AG20443 (cell line): ENCODE measurements around the gene SLA2.
"Not testable (repeated sequence)": the region's sequence is repeated elsewhere in the genome, so short reads cannot be mapped to it uniquely, and the experiment has no call there.

Experiments used
- DNase-seq: peaks from one replicate; pipeline ENCODE4 v3.0.0; 2012; ENCODE audit warnings: low spot score, mixed read lengths

The SLA2 gene

GRCh38 chr20:36645998-36646397 is at the start of gene SLA2:
TSS of gene SLA2 (minus strand) at chr20:36646196. CDS start at chr20:36641335, 4,861 bp downstream.
- DNase-seq = no peak

- not testable (repeated sequence) for DNase-seq
These were observed 49.5 kb upstream of the SLA2 start for GRCh38 chr20:36695467-36695866.

- no peak for DNase-seq
These were observed 42.6 kb upstream of the SLA2 start for GRCh38 chr20:36688630-36689029.

- DNase-seq = no peak
These were observed 41.9 kb upstream of the SLA2 start for GRCh38 chr20:36687850-36688249.

GRCh38 chr20:36686944-36687343 is 40.9 kb upstream of the SLA2 start:
- no peak for DNase-seq

- no peak for DNase-seq
These were observed 40.5 kb upstream of the SLA2 start for GRCh38 chr20:36686504-36686903.

- no peak for DNase-seq
These were observed 38.8 kb upstream of the SLA2 start for GRCh38 chr20:36684747-36685146.

GRCh38 chr20:36682311-36682710 is 36.3 kb upstream of the SLA2 start:
- DNase-seq = no peak

- no peak for DNase-seq
These were observed 31.4 kb upstream of the SLA2 start for GRCh38 chr20:36677422-36677771.

- DNase-seq = no peak
These were observed 30.9 kb upstream of the SLA2 start for GRCh38 chr20:36676701-36677421.

- DNase-seq = not testable (repeated sequence)
These were observed 29.5 kb upstream of the SLA2 start for GRCh38 chr20:36675545-36675944.

GRCh38 chr20:36672991-36673390 is 27.0 kb upstream of the SLA2 start:
- no peak for DNase-seq

GRCh38 chr20:36670665-36671357 is 24.8 kb upstream of the SLA2 start:
- no peak for DNase-seq

GRCh38 chr20:36666181-36666740 is 20.3 kb upstream of the SLA2 start:
- no peak for DNase-seq

- no peak for DNase-seq
These were observed 17.0 kb upstream of the SLA2 start for GRCh38 chr20:36663031-36663430.

- DNase-seq = no peak
These were observed 12.3 kb upstream of the SLA2 start for GRCh38 chr20:36658300-36658699.

GRCh38 chr20:36656733-36657132 is 10.7 kb upstream of the SLA2 start:
- DNase-seq = no peak

GRCh38 chr20:36655004-36655403 is 9.0 kb upstream of the SLA2 start:
- no peak for DNase-seq

- no peak for DNase-seq
These were observed 8.5 kb upstream of the SLA2 start for GRCh38 chr20:36654506-36654905.

- DNase-seq = no peak
These were observed 7.5 kb upstream of the SLA2 start for GRCh38 chr20:36653456-36653855.

- DNase-seq = no peak
These were observed 1.5 kb upstream of the SLA2 start for GRCh38 chr20:36647196-36648121.

- no peak for DNase-seq
These were observed 682 bp upstream of the SLA2 start for GRCh38 chr20:36646678-36647077.
